Coronary artery (tissue), 2 donors: ENCODE results near the gene RBCK1.

Experiments used
- DNase-seq: peaks from one replicate; pipeline ENCODE4 v3.0.0-alpha.2; 2017; ENCODE audit warnings: low spot score
- H3K27ac ChIP-seq, 2 donors: fragments of 200-600 bp; sonication (generic); one replicate each; pipeline ENCODE4 v1.5.1; 2016 to 2019
- H3K4me3 ChIP-seq: fragments of 200-600 bp; sonication (generic); 2 replicates; pipeline ENCODE4 v1.5.1; 2016; ENCODE audit warnings: mild to moderate bottlenecking, moderate library complexity
- TF ChIP-seq, protein P1 (sequence below): fragments of 200-600 bp; sonication (generic); IDR thresholded peaks from one replicate; pipeline ENCODE4 v1.5.1; 2019; ENCODE audit warnings: antibody characterized with exemption

Gene RBCK1

DNA sequence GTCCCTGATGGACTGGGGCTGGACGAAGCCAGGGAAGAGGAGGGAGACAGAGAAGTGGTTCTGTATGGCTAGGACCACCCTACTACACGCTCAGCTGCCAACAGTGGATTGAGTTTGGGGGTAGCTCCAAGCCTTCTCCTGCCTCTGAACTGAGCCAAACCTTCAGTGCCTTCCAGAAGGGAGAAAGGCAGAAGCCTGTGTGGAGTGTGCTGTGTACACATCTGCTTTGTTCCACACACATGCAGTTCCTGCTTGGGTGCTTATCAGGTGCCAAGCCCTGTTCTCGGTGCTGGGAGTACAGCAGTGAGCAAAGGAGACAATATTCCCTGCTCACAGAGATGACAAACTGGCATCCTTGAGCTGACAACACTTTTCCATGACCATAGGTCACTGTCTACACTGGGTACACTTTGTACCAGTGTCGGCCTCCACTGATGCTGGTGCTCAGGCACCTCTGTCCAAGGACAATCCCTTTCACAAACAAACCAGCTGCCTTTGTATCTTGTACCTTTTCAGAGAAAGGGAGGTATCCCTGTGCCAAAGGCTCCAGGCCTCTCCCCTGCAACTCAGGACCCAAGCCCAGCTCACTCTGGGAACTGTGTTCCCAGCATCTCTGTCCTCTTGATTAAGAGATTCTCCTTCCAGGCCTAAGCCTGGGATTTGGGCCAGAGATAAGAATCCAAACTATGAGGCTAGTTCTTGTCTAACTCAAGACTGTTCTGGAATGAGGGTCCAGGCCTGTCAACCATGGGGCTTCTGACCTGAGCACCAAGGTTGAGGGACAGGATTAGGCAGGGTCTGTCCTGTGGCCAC, 11.3 kb upstream of the RBCK1 start:
- no peak overlapping the region for H3K4me3 ChIP-seq
- no peak overlapping the region for H3K27ac ChIP-seq
- DNase-seq, result no peak
- TF ChIP-seq, protein P1, sequence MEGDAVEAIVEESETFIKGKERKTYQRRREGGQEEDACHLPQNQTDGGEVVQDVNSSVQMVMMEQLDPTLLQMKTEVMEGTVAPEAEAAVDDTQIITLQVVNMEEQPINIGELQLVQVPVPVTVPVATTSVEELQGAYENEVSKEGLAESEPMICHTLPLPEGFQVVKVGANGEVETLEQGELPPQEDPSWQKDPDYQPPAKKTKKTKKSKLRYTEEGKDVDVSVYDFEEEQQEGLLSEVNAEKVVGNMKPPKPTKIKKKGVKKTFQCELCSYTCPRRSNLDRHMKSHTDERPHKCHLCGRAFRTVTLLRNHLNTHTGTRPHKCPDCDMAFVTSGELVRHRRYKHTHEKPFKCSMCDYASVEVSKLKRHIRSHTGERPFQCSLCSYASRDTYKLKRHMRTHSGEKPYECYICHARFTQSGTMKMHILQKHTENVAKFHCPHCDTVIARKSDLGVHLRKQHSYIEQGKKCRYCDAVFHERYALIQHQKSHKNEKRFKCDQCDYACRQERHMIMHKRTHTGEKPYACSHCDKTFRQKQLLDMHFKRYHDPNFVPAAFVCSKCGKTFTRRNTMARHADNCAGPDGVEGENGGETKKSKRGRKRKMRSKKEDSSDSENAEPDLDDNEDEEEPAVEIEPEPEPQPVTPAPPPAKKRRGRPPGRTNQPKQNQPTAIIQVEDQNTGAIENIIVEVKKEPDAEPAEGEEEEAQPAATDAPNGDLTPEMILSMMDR, result no peak

DNA sequence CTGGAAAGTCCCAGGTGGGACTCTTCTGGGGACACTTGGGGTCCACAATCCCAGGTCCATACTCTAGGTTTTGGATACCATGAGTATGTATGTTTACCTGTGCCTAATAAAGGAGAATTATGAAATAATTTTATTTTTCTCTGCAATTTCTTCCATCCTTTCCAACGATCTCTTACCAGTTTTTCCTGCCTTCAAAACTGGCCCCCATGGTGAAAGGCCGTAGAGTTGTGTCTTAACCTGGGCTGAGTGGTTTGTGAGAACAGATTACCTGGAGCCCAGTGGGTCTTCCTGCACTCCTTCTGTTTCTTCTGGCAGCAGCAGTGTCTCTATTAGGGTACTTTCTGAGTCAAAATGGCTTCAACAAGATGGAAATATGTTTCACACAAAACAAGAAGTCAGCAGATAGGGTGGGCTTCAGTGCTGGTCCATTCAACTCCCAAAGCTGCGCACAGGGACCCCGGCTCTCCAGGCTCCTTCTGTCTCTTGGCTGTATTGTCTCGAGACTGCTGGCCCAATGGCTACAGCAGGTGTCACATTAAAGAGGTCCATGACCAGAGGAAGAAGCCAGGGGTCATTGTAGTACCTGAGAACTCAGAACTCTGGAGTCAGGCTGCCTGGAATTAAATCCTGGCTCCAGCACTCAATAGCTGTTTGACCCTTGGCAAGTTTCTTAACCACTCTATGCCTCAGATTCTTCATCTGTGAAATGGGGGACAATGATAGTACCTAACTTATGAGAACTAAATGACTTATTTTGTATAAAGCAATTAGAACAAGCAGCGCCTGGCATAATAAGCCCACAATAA, 10.5 kb upstream of the RBCK1 start:
- DNase-seq, result no peak
- H3K27ac ChIP-seq, result no peak overlapping the region
- TF ChIP-seq, protein P1, result no peak
- H3K4me3 ChIP-seq, result no peak overlapping the region

DNA sequence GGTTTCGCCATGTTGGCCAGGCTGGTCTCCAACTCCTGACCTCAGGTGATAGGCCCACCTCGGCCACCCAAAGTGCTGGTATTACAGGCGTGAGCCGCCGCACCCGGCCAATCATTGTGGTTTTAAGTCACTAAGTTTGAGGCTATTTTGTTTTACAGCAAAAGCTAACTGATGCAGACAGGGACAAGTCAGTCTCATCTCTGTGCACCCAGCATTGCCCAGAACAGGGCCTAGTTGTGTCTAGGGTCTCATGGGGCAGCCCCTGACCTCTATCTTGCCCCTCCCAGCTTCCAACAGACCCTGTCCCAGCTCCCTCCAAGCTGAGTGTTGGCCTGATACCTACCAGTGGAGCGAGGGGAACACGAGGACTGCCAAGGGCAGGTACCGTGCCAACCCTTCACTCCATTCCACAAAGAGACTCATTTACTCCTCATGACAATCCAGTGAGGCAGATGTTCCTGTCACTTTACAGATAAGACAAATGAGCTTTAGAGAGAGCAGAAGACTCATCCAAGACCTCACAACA, 8.9 kb upstream of the RBCK1 start:
- H3K27ac ChIP-seq, result no peak overlapping the region
- DNase-seq, result no peak
- TF ChIP-seq, protein P1, result no peak
- H3K4me3 ChIP-seq, result no peak overlapping the region

DNA sequence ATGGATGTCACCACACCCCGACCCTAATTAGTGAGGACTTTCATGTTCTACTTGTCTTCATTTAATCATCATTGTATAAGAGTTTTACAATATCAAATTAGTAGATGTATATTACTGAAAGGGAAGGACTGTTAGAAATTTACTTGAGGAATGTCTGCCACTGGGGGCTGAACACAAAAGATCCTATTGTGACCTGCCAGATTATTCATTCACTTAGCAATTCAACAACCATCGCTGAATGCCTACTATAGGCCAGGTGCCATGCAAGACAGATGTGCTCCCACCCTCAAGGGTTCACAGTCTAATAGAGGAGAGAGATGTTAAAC, 8.0 kb upstream of the RBCK1 start:
- H3K27ac ChIP-seq, result no peak overlapping the region
- no peak overlapping the region for H3K4me3 ChIP-seq
- no peak for DNase-seq

DNA sequence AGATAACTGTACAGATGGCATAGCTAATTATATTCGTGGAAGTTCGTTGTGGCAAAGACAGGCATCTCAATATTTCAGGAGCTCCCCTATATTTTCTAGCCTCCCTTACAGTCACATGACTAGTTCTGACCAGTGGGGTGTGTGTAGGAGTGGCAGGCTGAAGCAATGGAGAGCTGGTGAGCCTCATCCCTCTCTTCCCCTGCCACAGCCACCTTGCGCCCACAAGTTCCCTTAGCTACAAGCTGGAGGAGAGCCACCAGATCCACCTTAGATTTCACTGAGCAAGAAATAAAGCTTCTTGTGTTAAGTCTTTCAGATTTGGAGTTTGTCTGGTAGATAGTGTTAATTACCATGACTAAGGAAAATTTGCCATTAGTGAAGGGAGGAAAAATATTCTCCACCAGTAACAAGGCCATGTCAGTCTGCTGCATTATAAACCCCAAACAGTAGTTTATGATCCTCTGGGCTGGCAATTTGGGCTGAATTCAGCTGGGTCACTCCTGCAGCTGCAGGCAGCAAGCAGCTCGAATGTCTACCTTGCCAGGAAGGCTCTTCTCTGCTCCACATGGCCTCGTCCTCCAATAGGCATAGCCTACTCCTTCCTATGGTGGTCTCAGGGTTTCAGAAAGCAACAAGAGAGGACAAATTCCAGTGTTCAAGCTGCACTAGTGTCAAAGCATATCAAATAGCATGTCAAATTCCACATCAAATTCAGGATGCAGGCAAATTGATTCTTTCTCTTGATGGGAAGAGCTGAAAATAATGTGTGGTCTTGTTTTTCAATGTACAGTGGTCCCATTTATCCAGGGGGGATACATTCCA, 7.4 kb upstream of the RBCK1 start:
- Histone ChIP-seq H3K4me3 (no peak overlapping the region), H3K27ac (no peak overlapping the region)
- TF ChIP-seq, protein P1, result no peak
- DNase-seq, result no peak

More for the DNA sequence above, 8.0 kb upstream of the RBCK1 start:
- TF ChIP-seq, protein P1, result no peak

DNA sequence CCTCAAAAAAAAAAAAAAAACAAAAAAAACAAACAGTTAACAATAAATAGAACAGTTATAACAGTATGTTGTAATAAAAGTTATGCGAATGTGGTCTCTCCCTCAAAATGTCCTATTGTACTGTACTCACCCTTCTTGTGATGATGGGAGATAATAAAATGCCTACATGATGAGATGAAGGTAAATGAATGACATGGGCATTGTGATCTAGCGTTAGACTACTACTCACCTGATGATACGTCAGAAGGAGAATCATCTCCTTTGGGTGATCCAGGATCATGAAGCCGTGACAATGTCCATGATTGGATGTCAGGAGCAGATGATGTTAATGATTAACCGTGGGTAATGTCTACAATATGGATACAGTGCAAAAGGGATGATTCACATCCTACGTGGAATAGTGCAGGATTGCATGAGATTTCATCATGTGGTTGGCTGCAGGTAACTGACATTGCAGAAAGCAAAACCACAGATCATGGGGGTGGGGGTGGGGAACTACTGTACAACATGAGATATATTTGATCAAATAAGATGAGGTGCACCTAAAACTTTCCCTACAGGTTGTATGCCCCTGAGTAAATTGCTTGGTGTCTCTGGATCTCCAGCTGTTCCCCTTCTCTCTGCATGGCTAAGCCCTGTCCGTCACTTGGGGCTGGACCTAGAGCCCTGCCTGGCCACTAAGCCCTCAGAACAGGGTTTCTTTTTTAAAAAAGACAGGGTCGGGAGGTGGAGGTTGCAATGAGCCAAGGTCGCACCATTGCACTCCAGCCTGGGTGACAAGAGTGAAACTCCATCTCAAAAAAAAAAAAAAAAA, 6.2 kb upstream of the RBCK1 start:
- no peak for DNase-seq
- TF ChIP-seq, protein P1, result no peak
- Histone ChIP-seq H3K27ac (no peak overlapping the region), H3K4me3 (no peak overlapping the region)
